ENCODE data around the gene POU4F2.

The POU4F2 gene

GRCh38 chr4:146638786-146639505, at the start of gene POU4F2:
Gene POU4F2 (plus strand): TSS chr4:146638893. CDS start chr4:146639141, 248 bp downstream.
- H3K27me3 Mint-ChIP-seq = peaks cover 69% of the 10 kb centered on the region
- H3K27ac Mint-ChIP-seq = peak within 1 kb of the TSS; percentile 42
- DNase-seq = no peak
- H3K9me3 Mint-ChIP-seq = peaks cover 1% of the 10 kb centered on the region
- CTCF ChIA-PET = no interaction called here
- H3K4me3 Mint-ChIP-seq = peak within 1 kb of the TSS; percentile 12
- H3K36me3 Mint-ChIP-seq = peaks cover 6% of the 10 kb centered on the region
- peaks cover 3% of the 10 kb centered on the region for H3K4me1 Mint-ChIP-seq

GRCh38 chr4:146590801-146591200, 47.9 kb upstream of the POU4F2 start:
- peaks cover 3% of the 10 kb centered on the region for H3K9me3 Mint-ChIP-seq
- H3K4me3 Mint-ChIP-seq = no peak overlapping the region

GRCh38 chr4:146592019-146592418, 46.7 kb upstream of the POU4F2 start:
- no peak overlapping the region for H3K27ac Mint-ChIP-seq
- H3K9me3 Mint-ChIP-seq = peaks cover 3% of the 10 kb centered on the region
- H3K4me1 Mint-ChIP-seq = no peaks in the 10 kb centered on the region
- CTCF ChIA-PET = no interaction called here
- no peak for DNase-seq
- no peak overlapping the region for H3K4me3 Mint-ChIP-seq
- peaks cover 1% of the 10 kb centered on the region for H3K27me3 Mint-ChIP-seq
- no peaks in the 10 kb centered on the region for H3K36me3 Mint-ChIP-seq

More at GRCh38 chr4:146590801-146591200, 47.9 kb upstream of the POU4F2 start:
- Mint-ChIP-seq H3K27ac (no peak overlapping the region), H3K36me3 (no peaks in the 10 kb centered on the region), H3K27me3 (peaks cover 4% of the 10 kb centered on the region), H3K4me1 (no peaks in the 10 kb centered on the region)
- CTCF ChIA-PET = no interaction called here
- DNase-seq = no peak

- Mint-ChIP-seq H3K4me3 (no peak overlapping the region), H3K9me3 (peaks cover 1% of the 10 kb centered on the region), H3K27me3 (peaks cover 53% of the 10 kb centered on the region), H3K4me1 (peaks cover 3% of the 10 kb centered on the region), H3K27ac (no peak overlapping the region), H3K36me3 (peaks cover 3% of the 10 kb centered on the region)
- DNase-seq = no peak
- CTCF ChIA-PET = interaction anchor here (0.6 kb wide), 1 partner anchor 10 kb away, joined by 4 read pairs; no protein-coding TSS in a partner anchor
These were observed 5.8 kb upstream of the POU4F2 start for GRCh38 chr4:146632770-146633470.

GRCh38 chr4:146633471-146633800, 5.3 kb upstream of the POU4F2 start:
- Mint-ChIP-seq H3K27me3 (peaks cover 58% of the 10 kb centered on the region), H3K4me1 (peaks cover 3% of the 10 kb centered on the region), H3K9me3 (peaks cover 1% of the 10 kb centered on the region), H3K4me3 (no peak overlapping the region), H3K27ac (no peak overlapping the region), H3K36me3 (peaks cover 3% of the 10 kb centered on the region)
- CTCF ChIA-PET = no interaction called here
- no peak for DNase-seq

- H3K4me3 Mint-ChIP-seq = no peak overlapping the region
- CTCF ChIA-PET = no interaction called here
- peaks cover 1% of the 10 kb centered on the region for H3K9me3 Mint-ChIP-seq
- peaks cover 3% of the 10 kb centered on the region for H3K4me1 Mint-ChIP-seq
- DNase-seq = no peak
- peaks cover 72% of the 10 kb centered on the region for H3K27me3 Mint-ChIP-seq
- H3K27ac Mint-ChIP-seq = no peak overlapping the region
- peaks cover 4% of the 10 kb centered on the region for H3K36me3 Mint-ChIP-seq
These were observed 3.9 kb upstream of the POU4F2 start for GRCh38 chr4:146634825-146635224.

- DNase-seq = no peak
- H3K9me3 Mint-ChIP-seq = peaks cover 1% of the 10 kb centered on the region
- H3K4me3 Mint-ChIP-seq = peak overlapping the region; percentile 12
- peaks cover 78% of the 10 kb centered on the region for H3K27me3 Mint-ChIP-seq
- H3K4me1 Mint-ChIP-seq = peaks cover 3% of the 10 kb centered on the region
- H3K36me3 Mint-ChIP-seq = peaks cover 6% of the 10 kb centered on the region
- peak overlapping the region; percentile 12 for H3K27ac Mint-ChIP-seq
- CTCF ChIA-PET = no interaction called here
These were observed 916 bp upstream of the POU4F2 start for GRCh38 chr4:146637621-146638332.

- no peak for DNase-seq
- H3K36me3 Mint-ChIP-seq = peaks cover 6% of the 10 kb centered on the region
- peak overlapping the region; percentile 12 for H3K4me3 Mint-ChIP-seq
- peaks cover 1% of the 10 kb centered on the region for H3K9me3 Mint-ChIP-seq
- H3K4me1 Mint-ChIP-seq = peaks cover 3% of the 10 kb centered on the region
- CTCF ChIA-PET = no interaction called here
- no peak overlapping the region for H3K27ac Mint-ChIP-seq
- peaks cover 75% of the 10 kb centered on the region for H3K27me3 Mint-ChIP-seq
These were observed 334 bp upstream of the POU4F2 start for GRCh38 chr4:146638333-146638785.

- peaks cover 3% of the 10 kb centered on the region for H3K4me1 Mint-ChIP-seq
- H3K36me3 Mint-ChIP-seq = peaks cover 6% of the 10 kb centered on the region
- no peak for DNase-seq
- CTCF ChIA-PET = no interaction called here
- peaks cover 66% of the 10 kb centered on the region for H3K27me3 Mint-ChIP-seq
- H3K27ac Mint-ChIP-seq = peak overlapping the region; percentile 42
- H3K4me3 Mint-ChIP-seq = no peak overlapping the region
- H3K9me3 Mint-ChIP-seq = peaks cover 1% of the 10 kb centered on the region
These were observed 826 bp downstream of the POU4F2 start for GRCh38 chr4:146639506-146639932.

- H3K4me3 Mint-ChIP-seq = no peak overlapping the region
- peaks cover 3% of the 10 kb centered on the region for H3K4me1 Mint-ChIP-seq
- peaks cover 6% of the 10 kb centered on the region for H3K36me3 Mint-ChIP-seq
- peak overlapping the region; percentile 42 for H3K27ac Mint-ChIP-seq
- peaks cover 65% of the 10 kb centered on the region for H3K27me3 Mint-ChIP-seq
- H3K9me3 Mint-ChIP-seq = peaks cover 1% of the 10 kb centered on the region
- CTCF ChIA-PET = no interaction called here
- no peak for DNase-seq
These were observed 1.4 kb downstream of the POU4F2 start for GRCh38 chr4:146640021-146640464.

- peaks cover 1% of the 10 kb centered on the region for H3K9me3 Mint-ChIP-seq
- CTCF ChIA-PET = no interaction called here
- H3K4me3 Mint-ChIP-seq = no peak overlapping the region
- peaks cover 6% of the 10 kb centered on the region for H3K36me3 Mint-ChIP-seq
- H3K4me1 Mint-ChIP-seq = peaks cover 3% of the 10 kb centered on the region
- peak overlapping the region; percentile 45 for H3K27ac Mint-ChIP-seq
- no peak for DNase-seq
- peaks cover 66% of the 10 kb centered on the region for H3K27me3 Mint-ChIP-seq
These were observed 1.9 kb downstream of the POU4F2 start for GRCh38 chr4:146640465-146641061.

- Mint-ChIP-seq H3K9me3 (peaks cover 1% of the 10 kb centered on the region), H3K27ac (no peak overlapping the region), H3K36me3 (peaks cover 6% of the 10 kb centered on the region), H3K4me1 (peaks cover 3% of the 10 kb centered on the region), H3K27me3 (peaks cover 75% of the 10 kb centered on the region), H3K4me3 (no peak overlapping the region)
- DNase-seq = no peak
- CTCF ChIA-PET = no interaction called here
These were observed 3.1 kb downstream of the POU4F2 start for GRCh38 chr4:146641762-146642161.

- Mint-ChIP-seq H3K9me3 (no peaks in the 10 kb centered on the region), H3K27ac (no peak overlapping the region), H3K4me3 (no peak overlapping the region), H3K4me1 (no peaks in the 10 kb centered on the region), H3K27me3 (peaks cover 75% of the 10 kb centered on the region), H3K36me3 (peaks cover 6% of the 10 kb centered on the region)
- CTCF ChIA-PET = no interaction called here
- DNase-seq = no peak
These were observed 5.2 kb downstream of the POU4F2 start for GRCh38 chr4:146643812-146644401.

GRCh38 chr4:146645921-146646320, 7.2 kb downstream of the POU4F2 start:
- Mint-ChIP-seq H3K4me1 (no peaks in the 10 kb centered on the region), H3K9me3 (no peaks in the 10 kb centered on the region), H3K27me3 (peaks cover 75% of the 10 kb centered on the region), H3K4me3 (no peak overlapping the region), H3K36me3 (no peaks in the 10 kb centered on the region), H3K27ac (no peak overlapping the region)
- CTCF ChIA-PET = no interaction called here
- DNase-seq = no peak

Measured in activated naive CD4-positive, alpha-beta T cell treated with anti-CD3 and anti-CD28 coated beads, Interleukin-2, amount 10 ng/mL, durations not matched to agents 7 days and 5 days (primary cell).